Subcutaneous adipose tissue (tissue), 4 donors: ENCODE results near the gene OVCH1. TPM values are rescaled to one million over a fixed set of nuclear protein-coding genes. Genes with fewer than 3 reads are reported as not detected.

Source experiments
- CTCF ChIP-seq: fragments of 450-650 bp; IDR thresholded peaks from one replicate; pipeline ENCODE4 v1.5.1; 2016; ENCODE audit warnings: low read depth, mild to moderate bottlenecking, control low read depth, antibody characterized with exemption, moderate library complexity
- total RNA-seq, 4 donors: library from RNA; depleted of rRNA; stranded (reverse); fragments of >200 nt; gene quantifications; one replicate each; pipeline ENCODE4 v1.1.0, GENCODE V29; 2016

OVCH1 gene
- total RNA-seq, 4 donors from 2014 or later = 0.17 to 0.22 (median 0.19) TPM; not detected in 1

- TF ChIP-seq CTCF = no peak
These were observed 37.4 kb upstream of the OVCH1 start for GRCh38 chr12:29534935-29535334.

- no peak for TF ChIP-seq CTCF
These were observed 36.5 kb upstream of the OVCH1 start for GRCh38 chr12:29533815-29534489.

- TF ChIP-seq CTCF = no peak
These were observed 34.0 kb upstream of the OVCH1 start for GRCh38 chr12:29531471-29531870.

GRCh38 chr12:29530436-29530835 lies 33.0 kb upstream of the OVCH1 start:
- no peak for TF ChIP-seq CTCF

- no peak for TF ChIP-seq CTCF
These were observed 30.7 kb upstream of the OVCH1 start for GRCh38 chr12:29528161-29528560.

GRCh38 chr12:29521951-29522350 lies 24.5 kb upstream of the OVCH1 start:
- no peak for TF ChIP-seq CTCF

DNA sequence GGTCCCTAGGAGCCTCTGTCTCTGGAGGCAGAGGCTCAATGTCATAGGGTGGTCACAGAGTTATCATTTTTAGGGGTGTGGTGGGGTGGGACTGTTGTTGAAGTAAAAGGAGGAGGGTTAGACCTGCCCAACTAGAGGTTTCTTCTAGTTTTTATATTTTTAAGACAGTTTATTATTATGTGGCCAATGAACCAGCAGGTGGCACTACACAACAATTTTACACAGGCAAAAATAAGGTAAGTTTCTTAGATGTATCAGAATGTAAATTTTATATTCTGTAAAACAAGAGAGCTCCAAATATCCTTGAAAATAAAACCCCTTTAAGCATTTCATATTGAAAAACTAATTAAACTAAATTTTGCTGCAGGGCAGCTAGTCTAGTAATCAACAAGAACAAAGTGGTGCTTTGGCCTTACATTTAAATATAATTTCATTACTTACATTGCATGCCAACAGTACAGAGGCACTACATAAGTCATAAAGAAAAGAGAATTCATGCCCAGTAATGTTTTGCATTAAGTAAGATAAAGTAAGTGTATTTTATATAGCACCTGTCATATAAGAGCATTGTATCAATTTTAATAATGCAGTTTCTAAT lies 22.2 kb upstream of the OVCH1 start:
- no peak for TF ChIP-seq CTCF
